Natural killer cell (primary cell): Measurements from ENCODE around the gene KSR1. TPM values are rescaled to one million over a fixed set of nuclear protein-coding genes. Genes with fewer than 3 reads are reported as not detected.

Experiments used
- ATAC-seq, 3 donors: fragments of 150-1000 bp in 2 of 3; fragments of 200-7000 bp in 1 of 3; cut with Tn5 transposase; 1 replicate in 1 of 3; 2 replicates in 2 of 3; pipeline ENCODE4 v1.10.0; 2021; ENCODE audit warnings: mild to moderate bottlenecking in 2 of 3, moderate library complexity in 2 of 3
- DNase-seq, 2 donors: peaks; one replicate each; pipeline versions ENCODE4 v3.0.0 to v3.0.0-alpha.2; 2013 to 2021; ENCODE audit warnings: mixed read lengths in 1 of 2
- H3K27ac ChIP-seq: one replicate; pipeline ENCODE4 v1.5.1; 2013; ENCODE audit warnings: mild to moderate bottlenecking, low read length
- H3K27me3 ChIP-seq: one replicate; pipeline ENCODE4 v1.6.1; 2013; ENCODE audit warnings: low read length; ENCODE audit not compliant: control insufficient read depth, insufficient read depth
- H3K36me3 ChIP-seq: one replicate; pipeline ENCODE4 v1.6.1; 2013; ENCODE audit warnings: low read length; ENCODE audit not compliant: control insufficient read depth, insufficient read depth
- H3K4me1 ChIP-seq: one replicate; pipeline ENCODE4 v1.6.1; 2013; ENCODE audit warnings: low read length; ENCODE audit not compliant: control insufficient read depth, insufficient read depth
- H3K4me3 ChIP-seq: one replicate; pipeline ENCODE4 v1.5.1; 2013; ENCODE audit warnings: low read length
- H3K9me3 ChIP-seq: one replicate; pipeline ENCODE4 v1.6.1; 2013; ENCODE audit warnings: low read length; ENCODE audit not compliant: control insufficient read depth, insufficient read depth
- H3K27ac Mint-ChIP-seq, 2 donors: one replicate each; pipeline ENCODE4 v1.8.0; 2022; ENCODE audit warnings: mild to moderate bottlenecking in 2 of 2, mixed read lengths in 2 of 2, moderate library complexity in 1 of 2
- H3K27me3 Mint-ChIP-seq, 2 donors: one replicate each; pipeline ENCODE4 v1.8.0; 2022; ENCODE audit warnings: low read depth in 2 of 2, mixed read lengths in 2 of 2
- H3K36me3 Mint-ChIP-seq: one replicate; pipeline ENCODE4 v1.8.0; 2022; ENCODE audit warnings: mixed read lengths
- H3K4me1 Mint-ChIP-seq, 2 donors: one replicate each; pipeline ENCODE4 v1.8.0; 2022; ENCODE audit warnings: mixed read lengths in 2 of 2
- H3K4me3 Mint-ChIP-seq: one replicate; pipeline ENCODE4 v1.8.0; 2022; ENCODE audit warnings: mild to moderate bottlenecking, moderate library complexity, mixed read lengths
- H3K9me3 Mint-ChIP-seq, 2 donors: one replicate each; pipeline ENCODE4 v1.8.0; 2022; ENCODE audit warnings: mixed read lengths in 2 of 2
- WGBS: methylation state at CpG from one replicate; pipeline ENCODE4 v1.1.7; 2013; ENCODE audit warnings: missing lambda C conversion rate; ENCODE audit not compliant: insufficient coverage; 5-methylcytosine and 5-hydroxymethylcytosine counted together
- intact Hi-C: fragments of 100-400 bp; cut with micrococcal nuclease; formaldehyde crosslinking; loops from one replicate; pipeline ENCODE4 v1.14.2; 2022
- total RNA-seq, 4 donors: library from RNA; stranded (reverse); fragments of 120-200 nt in 1 of 4; gene quantifications; one replicate each; pipeline versions ENCODE4 v1.2.3 to v1.2.4, GENCODE V29; 2013 to 2022
- TF ChIP-seq, protein P1 (sequence below): fragments of 200-600 bp; IDR thresholded peaks from one replicate; pipeline ENCODE4 v1.8.0; 2022; ENCODE audit warnings: antibody characterized with exemption

KSR1 gene
- total RNA-seq, 3 donors from 2014 or later (not counting 1 experiment from before 2014, with no cell fraction given), result 46.4 to 63.1 (median 59.2) TPM

- ATAC-seq (no peak), DNase-seq (no peak)
- Mint-ChIP-seq H3K4me3 (no peak overlapping the region), H3K27me3 (no peaks in the 10 kb centered on the region), H3K36me3 (no peaks in the 10 kb centered on the region), H3K9me3 (no peaks in the 10 kb centered on the region), H3K4me1 (peaks cover 34 to 40% of the 10 kb centered on the region in 2 donors), H3K27ac (no peak overlapping the region)
- TF ChIP-seq, protein P1, sequence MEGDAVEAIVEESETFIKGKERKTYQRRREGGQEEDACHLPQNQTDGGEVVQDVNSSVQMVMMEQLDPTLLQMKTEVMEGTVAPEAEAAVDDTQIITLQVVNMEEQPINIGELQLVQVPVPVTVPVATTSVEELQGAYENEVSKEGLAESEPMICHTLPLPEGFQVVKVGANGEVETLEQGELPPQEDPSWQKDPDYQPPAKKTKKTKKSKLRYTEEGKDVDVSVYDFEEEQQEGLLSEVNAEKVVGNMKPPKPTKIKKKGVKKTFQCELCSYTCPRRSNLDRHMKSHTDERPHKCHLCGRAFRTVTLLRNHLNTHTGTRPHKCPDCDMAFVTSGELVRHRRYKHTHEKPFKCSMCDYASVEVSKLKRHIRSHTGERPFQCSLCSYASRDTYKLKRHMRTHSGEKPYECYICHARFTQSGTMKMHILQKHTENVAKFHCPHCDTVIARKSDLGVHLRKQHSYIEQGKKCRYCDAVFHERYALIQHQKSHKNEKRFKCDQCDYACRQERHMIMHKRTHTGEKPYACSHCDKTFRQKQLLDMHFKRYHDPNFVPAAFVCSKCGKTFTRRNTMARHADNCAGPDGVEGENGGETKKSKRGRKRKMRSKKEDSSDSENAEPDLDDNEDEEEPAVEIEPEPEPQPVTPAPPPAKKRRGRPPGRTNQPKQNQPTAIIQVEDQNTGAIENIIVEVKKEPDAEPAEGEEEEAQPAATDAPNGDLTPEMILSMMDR, result no peak
- Histone ChIP-seq H3K9me3 (no peaks in the 10 kb centered on the region), H3K4me1 (peaks cover 39% of the 10 kb centered on the region), H3K4me3 (no peak overlapping the region), H3K27me3 (no peaks in the 10 kb centered on the region), H3K27ac (no peak overlapping the region), H3K36me3 (no peaks in the 10 kb centered on the region)
- WGBS, result 96% methylated on average over 14 of the region's 14 CpGs
- intact Hi-C loops, result no loop called here
These were observed 77.9 kb downstream of the KSR1 start for GRCh38 chr17:27533874-27534815.

GRCh38 chr17:27535178-27535928 is 79.1 kb downstream of the KSR1 start:
- H3K9me3 Mint-ChIP-seq, result no peaks in the 10 kb centered on the region

DNA sequence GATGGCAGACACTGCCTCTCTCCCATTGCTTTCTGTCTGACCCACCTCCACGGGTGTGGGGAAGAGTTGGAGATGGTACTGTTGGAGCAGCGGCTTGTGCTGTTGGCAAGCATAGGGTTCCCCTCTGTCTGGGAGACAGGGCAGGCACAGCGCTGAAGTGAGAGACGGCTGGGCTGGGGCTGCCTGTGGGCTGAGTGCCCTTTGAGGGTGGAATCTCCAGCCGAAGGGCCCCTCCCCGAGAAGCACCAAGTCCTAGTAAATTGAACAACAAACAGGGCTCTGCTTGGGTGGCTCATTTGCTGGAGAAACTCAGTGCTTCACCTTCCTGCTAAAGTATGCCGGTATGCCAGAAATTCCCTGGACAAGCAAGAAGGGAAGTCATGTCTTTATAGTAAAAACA is 79.7 kb downstream of the KSR1 start:
- H3K9me3 Mint-ChIP-seq, result no peaks in the 10 kb centered on the region
- intact Hi-C loops, result no loop called here
- H3K27ac ChIP-seq, result no peak overlapping the region
- H3K27me3 ChIP-seq, result no peaks in the 10 kb centered on the region
- no peaks in the 10 kb centered on the region for H3K36me3 Mint-ChIP-seq
- no peak overlapping the region for H3K4me3 Mint-ChIP-seq
- peaks cover 36% of the 10 kb centered on the region for H3K4me1 ChIP-seq
- TF ChIP-seq, protein P1, result no peak
- DNase-seq (no peak), ATAC-seq (no peak)
- H3K4me1 Mint-ChIP-seq, result peaks cover 26 to 34% of the 10 kb centered on the region in 2 donors
- H3K27me3 Mint-ChIP-seq, result no peaks in the 10 kb centered on the region
- no peaks in the 10 kb centered on the region for H3K9me3 ChIP-seq
- H3K27ac Mint-ChIP-seq, result no peak overlapping the region
- no peak overlapping the region for H3K4me3 ChIP-seq
- no peaks in the 10 kb centered on the region for H3K36me3 ChIP-seq
- WGBS, result 96% methylated on average over 7 of the region's 7 CpGs

More at GRCh38 chr17:27535178-27535928, 79.1 kb downstream of the KSR1 start:
- peaks cover 35% of the 10 kb centered on the region for H3K4me1 ChIP-seq
- intact Hi-C loops, result no loop called here
- WGBS, result 95% methylated on average over 11 of the region's 12 CpGs
- H3K27ac Mint-ChIP-seq, result no peak overlapping the region
- H3K9me3 ChIP-seq, result no peaks in the 10 kb centered on the region
- H3K36me3 ChIP-seq, result no peaks in the 10 kb centered on the region
- H3K4me3 ChIP-seq, result no peak overlapping the region
- peaks cover 23 to 35% of the 10 kb centered on the region in 2 donors for H3K4me1 Mint-ChIP-seq
- H3K27me3 ChIP-seq, result no peaks in the 10 kb centered on the region
- no peak for ATAC-seq
- DNase-seq, result no peak
- H3K36me3 Mint-ChIP-seq, result no peaks in the 10 kb centered on the region
- H3K4me3 Mint-ChIP-seq, result no peak overlapping the region
- no peak overlapping the region for H3K27ac ChIP-seq
- no peaks in the 10 kb centered on the region for H3K27me3 Mint-ChIP-seq
- TF ChIP-seq, protein P1, result no peak
